Neural cell (in vitro differentiated cells): ENCODE data around the gene HDAC5. TPM values are rescaled to one million over a fixed set of nuclear protein-coding genes. Genes with fewer than 3 reads are reported as not detected.
"Not testable (repeated sequence)": the region's sequence is repeated elsewhere in the genome, so short reads cannot be mapped to it uniquely, and the experiment has no call there.

Experiments used
- H2AFZ ChIP-seq: fragments of 200-600, 300-800 bp; sonication (generic), shearing (Covaris generic); 2 replicates; pipeline ENCODE4 v1.6.0; 2014; ENCODE audit warnings: low read depth, mild to moderate bottlenecking, antibody characterized with exemption, low read length, moderate library complexity
- H3F3A ChIP-seq: fragments of 200-600 bp; shearing (Covaris generic); 2 replicates; pipeline ENCODE4 v1.6.1; 2016; ENCODE audit warnings: mild to moderate bottlenecking, moderate library complexity, mixed read lengths, antibody characterized with exemption, low read length; ENCODE audit not compliant: insufficient read depth, poor library complexity, severe bottlenecking
- H3K27ac ChIP-seq: fragments of 200-600, 300-800 bp; sonication (generic), shearing (Covaris generic); 2 replicates; pipeline ENCODE4 v1.5.1; 2014; ENCODE audit warnings: mild to moderate bottlenecking, low read length, moderate library complexity
- H3K27me3 ChIP-seq: fragments of 300-800, 200-600 bp; sonication (generic), shearing (Covaris generic); 2 replicates; pipeline ENCODE4 v1.6.0; 2014; ENCODE audit warnings: mild to moderate bottlenecking, low read depth, low read length, moderate library complexity; ENCODE audit not compliant: insufficient read depth
- H3K36me3 ChIP-seq: fragments of 300-800, 200-600 bp; sonication (generic), shearing (Covaris generic); 2 replicates; pipeline ENCODE4 v1.5.1; 2014; ENCODE audit warnings: mild to moderate bottlenecking, antibody characterized with exemption, low read length, moderate library complexity; ENCODE audit not compliant: insufficient read depth
- H3K4me2 ChIP-seq: fragments of 300-800, 200-600 bp; sonication (generic), shearing (Covaris generic); 2 replicates; pipeline ENCODE4 v1.6.0; 2014; ENCODE audit warnings: mild to moderate bottlenecking, low read length
- H3K4me3 ChIP-seq: fragments of 300-800, 200-600 bp; sonication (generic), shearing (Covaris generic); 2 replicates; pipeline ENCODE4 v1.5.1; 2014; ENCODE audit warnings: mild to moderate bottlenecking, low read length, moderate library complexity
- H3K79me2 ChIP-seq: fragments of 200-600 bp; shearing (Covaris generic); replicated peaks from 2 replicates; pipeline ENCODE4 v1.6.0; 2014; ENCODE audit warnings: mild to moderate bottlenecking, low read length, moderate library complexity; ENCODE audit not compliant: insufficient read depth
- H3K9ac ChIP-seq: fragments of 300-800, 200-600 bp; sonication (generic), shearing (Covaris generic); 2 replicates; pipeline ENCODE4 v1.6.1; 2016; ENCODE audit warnings: mild to moderate bottlenecking, low read length, mixed read lengths
- H3K9me2 ChIP-seq: fragments of 200-600 bp; shearing (Covaris generic); 2 replicates; pipeline ENCODE4 v1.6.1; 2016; ENCODE audit warnings: mild to moderate bottlenecking, low read length, mixed read lengths; ENCODE audit not compliant: insufficient read depth
- H3K9me3 ChIP-seq: fragments of 200-600, 300-800 bp; sonication (generic), shearing (Covaris generic); 2 replicates; pipeline ENCODE4 v1.6.1; 2016; ENCODE audit warnings: mild to moderate bottlenecking, mixed run types, low read length, moderate library complexity, mixed read lengths
- H4K20me1 ChIP-seq: fragments of 200-600 bp; shearing (Covaris generic); 2 replicates; pipeline ENCODE4 v1.6.1; 2016; ENCODE audit warnings: mild to moderate bottlenecking, mixed run types; ENCODE audit not compliant: insufficient read depth
- EP300 ChIP-seq: fragments of 450-650 bp; conservative IDR thresholded peaks from 2 replicates; pipeline ENCODE4 v1.6.1; 2014; ENCODE audit warnings: antibody characterized with exemption, mild to moderate bottlenecking, moderate library complexity; ENCODE audit not compliant: poor library complexity, severe bottlenecking
- EZH2 ChIP-seq: fragments of 200-600, 300-800 bp; shearing (Covaris generic), sonication (generic); IDR thresholded peaks from 2 replicates; pipeline ENCODE4 v1.6.1; 2014; ENCODE audit warnings: antibody characterized with exemption, low read length, borderline replicate concordance, mild to moderate bottlenecking; ENCODE audit not compliant: insufficient read depth, poor library complexity, severe bottlenecking
- MXI1 ChIP-seq: fragments of 450-650 bp; conservative IDR thresholded peaks from 2 replicates; pipeline ENCODE4 v1.6.1; 2014; ENCODE audit warnings: antibody characterized with exemption, mild to moderate bottlenecking; ENCODE audit not compliant: poor library complexity, severe bottlenecking
- POLR2AphosphoS5 ChIP-seq: IDR thresholded peaks from 2 replicates; pipeline ENCODE4 v1.6.1; 2012
- RAD21 ChIP-seq: fragments of 450-650 bp; conservative IDR thresholded peaks from 2 replicates; pipeline ENCODE4 v1.6.1; 2014; ENCODE audit warnings: antibody characterized with exemption, mild to moderate bottlenecking, moderate library complexity
- REST ChIP-seq: IDR thresholded peaks from 2 replicates; pipeline ENCODE4 v1.6.1; 2012; ENCODE audit warnings: borderline replicate concordance
- SMC3 ChIP-seq: fragments of 450-650 bp; conservative IDR thresholded peaks from 2 replicates; pipeline ENCODE4 v1.6.1; 2014; ENCODE audit warnings: antibody characterized with exemption, mild to moderate bottlenecking, moderate library complexity; ENCODE audit not compliant: poor library complexity
- TAF1 ChIP-seq: IDR thresholded peaks from 2 replicates; pipeline ENCODE4 v1.6.1; 2012; ENCODE audit warnings: low read depth
- polyA plus RNA-seq: library from polyadenylated mRNA; depleted of rRNA; stranded (reverse); fragments of >200 nt; gene quantifications from 2 replicates; pipeline ENCODE4 v1.2.3, GENCODE V29; 2014
- TF ChIP-seq, protein P1 (sequence below): fragments of 450-650 bp; IDR thresholded peaks from 2 replicates; pipeline ENCODE4 v1.5.1; 2014; ENCODE audit warnings: antibody characterized with exemption, mild to moderate bottlenecking, moderate library complexity; ENCODE audit not compliant: poor library complexity, severe bottlenecking

The HDAC5 gene
- polyA plus RNA-seq, 1 donor from 2014 or later, result 97.8 TPM

DNA sequence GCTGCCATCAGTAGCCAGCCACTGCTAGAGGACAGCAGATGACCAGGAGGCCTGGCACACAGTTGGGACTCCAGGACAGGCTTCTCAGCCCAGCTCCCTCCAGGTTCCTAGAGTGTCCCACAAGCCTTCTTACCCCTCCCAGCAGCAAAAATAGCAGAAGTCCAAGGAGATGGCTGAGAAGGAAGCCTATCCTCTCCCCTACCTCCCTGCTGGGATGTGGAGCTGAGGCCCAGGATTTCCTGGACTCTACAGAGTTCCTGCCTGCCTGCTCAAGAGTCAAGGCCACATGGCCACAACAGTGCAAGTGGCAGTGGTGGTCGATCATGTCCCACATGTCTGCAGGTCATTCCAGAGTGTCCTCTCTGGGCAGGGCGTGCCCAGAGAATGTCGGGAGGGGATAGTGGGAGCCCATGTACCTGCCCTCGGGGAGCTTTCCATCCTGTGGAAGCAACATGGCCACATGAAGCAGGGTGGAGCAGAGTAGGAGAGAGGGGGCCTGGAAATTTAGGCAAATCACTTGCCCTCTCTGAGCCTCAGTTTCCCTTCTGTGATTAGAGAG, 10.6 kb upstream of the HDAC5 start:
- Histone ChIP-seq H3K9me2 (no peaks in the 10 kb centered on the region), H2AFZ (no peak overlapping the region), H3F3A (no peaks in the 10 kb centered on the region), H3K27ac (no peak overlapping the region), H3K9ac (no peak overlapping the region), H3K9me3 (no peaks in the 10 kb centered on the region), H3K4me2 (no peak overlapping the region), H3K36me3 (no peaks in the 10 kb centered on the region), H3K27me3 (no peaks in the 10 kb centered on the region), H4K20me1 (no peaks in the 10 kb centered on the region), H3K79me2 (no peaks in the 10 kb centered on the region), H3K4me3 (no peak overlapping the region)
- TF ChIP-seq, protein P1, sequence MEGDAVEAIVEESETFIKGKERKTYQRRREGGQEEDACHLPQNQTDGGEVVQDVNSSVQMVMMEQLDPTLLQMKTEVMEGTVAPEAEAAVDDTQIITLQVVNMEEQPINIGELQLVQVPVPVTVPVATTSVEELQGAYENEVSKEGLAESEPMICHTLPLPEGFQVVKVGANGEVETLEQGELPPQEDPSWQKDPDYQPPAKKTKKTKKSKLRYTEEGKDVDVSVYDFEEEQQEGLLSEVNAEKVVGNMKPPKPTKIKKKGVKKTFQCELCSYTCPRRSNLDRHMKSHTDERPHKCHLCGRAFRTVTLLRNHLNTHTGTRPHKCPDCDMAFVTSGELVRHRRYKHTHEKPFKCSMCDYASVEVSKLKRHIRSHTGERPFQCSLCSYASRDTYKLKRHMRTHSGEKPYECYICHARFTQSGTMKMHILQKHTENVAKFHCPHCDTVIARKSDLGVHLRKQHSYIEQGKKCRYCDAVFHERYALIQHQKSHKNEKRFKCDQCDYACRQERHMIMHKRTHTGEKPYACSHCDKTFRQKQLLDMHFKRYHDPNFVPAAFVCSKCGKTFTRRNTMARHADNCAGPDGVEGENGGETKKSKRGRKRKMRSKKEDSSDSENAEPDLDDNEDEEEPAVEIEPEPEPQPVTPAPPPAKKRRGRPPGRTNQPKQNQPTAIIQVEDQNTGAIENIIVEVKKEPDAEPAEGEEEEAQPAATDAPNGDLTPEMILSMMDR, result no peak
- TF ChIP-seq EZH2 (no peak), MXI1 (no peak), EP300 (no peak), TAF1 (no peak), POLR2AphosphoS5 (no peak), RAD21 (no peak), SMC3 (no peak), REST (no peak)

DNA sequence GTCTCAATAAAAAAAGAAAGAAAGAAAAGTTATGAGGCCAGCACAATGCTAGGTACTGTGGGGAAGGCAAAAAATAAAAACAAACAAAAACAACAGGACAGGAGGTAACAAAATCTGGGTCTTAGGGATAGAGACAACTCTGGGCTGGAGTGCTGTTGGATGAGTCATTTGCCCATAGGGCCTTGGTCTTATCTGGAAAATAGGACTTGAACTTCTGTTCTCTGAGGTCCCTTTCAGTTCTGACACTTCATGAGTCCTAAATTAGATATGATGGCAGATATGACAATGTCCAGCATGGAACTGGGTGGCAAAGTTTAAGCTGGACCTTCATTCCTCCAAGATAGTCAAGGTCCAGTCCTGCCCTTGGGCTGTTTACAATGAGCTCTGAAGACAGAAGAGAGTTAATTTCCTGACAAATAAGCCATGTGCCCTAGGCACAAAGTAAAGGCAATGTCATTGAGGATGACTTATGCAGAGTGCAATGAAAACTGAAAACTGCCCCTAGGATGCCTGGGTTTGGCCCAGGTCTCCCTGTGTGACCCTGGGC, 8.9 kb upstream of the HDAC5 start:
- H4K20me1 ChIP-seq, result no peaks in the 10 kb centered on the region
- H3K79me2 ChIP-seq, result no peaks in the 10 kb centered on the region
- H3K36me3 ChIP-seq, result no peaks in the 10 kb centered on the region
- no peak overlapping the region for H3K4me3 ChIP-seq
- no peak overlapping the region for H2AFZ ChIP-seq
- no peak overlapping the region for H3K27ac ChIP-seq
- H3K4me2 ChIP-seq, result no peak overlapping the region
- H3K27me3 ChIP-seq, result no peaks in the 10 kb centered on the region
- H3K9me3 ChIP-seq, result no peaks in the 10 kb centered on the region
- no peak overlapping the region for H3K9ac ChIP-seq
- H3F3A ChIP-seq, result no peaks in the 10 kb centered on the region
- H3K9me2 ChIP-seq, result no peaks in the 10 kb centered on the region
- TF ChIP-seq SMC3 (no peak), EZH2 (no peak), EP300 (no peak), POLR2AphosphoS5 (no peak), RAD21 (no peak), TAF1 (no peak), REST (no peak), MXI1 (no peak)
- TF ChIP-seq, protein P1, result no peak

GRCh38 chr17:44131372-44131771, 7.9 kb upstream of the HDAC5 start:
- not testable (repeated sequence) for H3K27ac ChIP-seq, H3K9me3 ChIP-seq, H3K36me3 ChIP-seq, H4K20me1 ChIP-seq, H3F3A ChIP-seq, H3K27me3 ChIP-seq, H3K4me2 ChIP-seq, H2AFZ ChIP-seq, H3K4me3 ChIP-seq, H3K79me2 ChIP-seq, H3K9ac ChIP-seq, H3K9me2 ChIP-seq
